Measurements from ENCODE around the gene PRSS37. TPM values are rescaled to one million over a fixed set of nuclear protein-coding genes. Genes with fewer than 3 reads are reported as not detected.
"Not testable (repeated sequence)": the region's sequence is repeated elsewhere in the genome, so short reads cannot be mapped to it uniquely, and the experiment has no call there.

The PRSS37 gene
- total RNA-seq, 2 experiments from 2014 or later = not detected

- no peaks in the 10 kb centered on the region for H3K36me3 Mint-ChIP-seq (ENCODE audit: low read depth)
- no peak overlapping the region for H3K4me3 Mint-ChIP-seq
- ChIA-PET CTCF (no interaction called here), POLR2A (no interaction called here)
- H3K27me3 Mint-ChIP-seq = no peaks in the 10 kb centered on the region
- no peaks in the 10 kb centered on the region for H3K9me3 Mint-ChIP-seq
- no peak overlapping the region for H3K27ac Mint-ChIP-seq
- H3K4me1 Mint-ChIP-seq = no peaks in the 10 kb centered on the region
- DNase-seq = no peak
Observed at GRCh38 chr7:141842904-141843303, 1.6 kb upstream of the PRSS37 start.

GRCh38 chr7:141840708-141841107, 577 bp downstream of the PRSS37 start:
- ChIA-PET POLR2A (no interaction called here), CTCF (no interaction called here)
- Mint-ChIP-seq H3K27me3 (no peaks in the 10 kb centered on the region), H3K4me3 (no peak overlapping the region), H3K36me3 (ENCODE audit: low read depth) (no peaks in the 10 kb centered on the region), H3K4me1 (no peaks in the 10 kb centered on the region), H3K9me3 (no peaks in the 10 kb centered on the region), H3K27ac (no peak overlapping the region)
- DNase-seq = no peak

- H3K36me3 Mint-ChIP-seq (ENCODE audit: low read depth) = no peaks in the 10 kb centered on the region
- no peak overlapping the region for H3K27ac Mint-ChIP-seq
- POLR2A ChIA-PET = no interaction called here
- CTCF ChIA-PET = no interaction called here
- H3K27me3 Mint-ChIP-seq = no peaks in the 10 kb centered on the region
- no peaks in the 10 kb centered on the region for H3K9me3 Mint-ChIP-seq
- no peak overlapping the region for H3K4me3 Mint-ChIP-seq
- no peak for DNase-seq
- H3K4me1 Mint-ChIP-seq = no peaks in the 10 kb centered on the region
Observed at GRCh38 chr7:141839256-141839655, 2.0 kb downstream of the PRSS37 start.

- POLR2A ChIA-PET = no interaction called here
- no peaks in the 10 kb centered on the region for H3K4me1 Mint-ChIP-seq
- no peaks in the 10 kb centered on the region for H3K36me3 Mint-ChIP-seq (ENCODE audit: low read depth)
- DNase-seq = no peak
- H3K4me3 Mint-ChIP-seq = no peak overlapping the region
- H3K27me3 Mint-ChIP-seq = no peaks in the 10 kb centered on the region
- H3K9me3 Mint-ChIP-seq = no peaks in the 10 kb centered on the region
- no peak overlapping the region for H3K27ac Mint-ChIP-seq
- CTCF ChIA-PET = no interaction called here
Observed at GRCh38 chr7:141838581-141838980, 2.7 kb downstream of the PRSS37 start.

- POLR2A ChIA-PET = no interaction called here
- H3K9me3 Mint-ChIP-seq = no peaks in the 10 kb centered on the region
- DNase-seq = no peak
Observed at GRCh38 chr7:141837683-141838082, 3.6 kb downstream of the PRSS37 start.

GRCh38 chr7:141822432-141822831, 18.9 kb downstream of the PRSS37 start:
- DNase-seq; H3K36me3 Mint-ChIP-seq (ENCODE audit: low read depth); POLR2A ChIA-PET; CTCF ChIA-PET; H3K4me3 Mint-ChIP-seq; H3K27ac Mint-ChIP-seq; H3K4me1 Mint-ChIP-seq; H3K27me3 Mint-ChIP-seq: not testable (repeated sequence)
- peaks cover 21% of the 10 kb centered on the region for H3K9me3 Mint-ChIP-seq

More at GRCh38 chr7:141837683-141838082, 3.6 kb downstream of the PRSS37 start:
- no peak overlapping the region for H3K4me3 Mint-ChIP-seq
- H3K36me3 Mint-ChIP-seq (ENCODE audit: low read depth) = no peaks in the 10 kb centered on the region
- H3K27me3 Mint-ChIP-seq = no peaks in the 10 kb centered on the region
- H3K4me1 Mint-ChIP-seq = no peaks in the 10 kb centered on the region
- CTCF ChIA-PET = interaction anchor here (1.0 kb wide), 1 partner anchor 52 kb away, joined by 3 read pairs; no protein-coding TSS in a partner anchor
- H3K27ac Mint-ChIP-seq = no peak overlapping the region

- ChIA-PET POLR2A (no interaction called here), CTCF (no interaction called here)
- no peaks in the 10 kb centered on the region for H3K4me1 Mint-ChIP-seq
- H3K4me3 Mint-ChIP-seq = no peak overlapping the region
- H3K27ac Mint-ChIP-seq = no peak overlapping the region
- H3K36me3 Mint-ChIP-seq (ENCODE audit: low read depth) = no peaks in the 10 kb centered on the region
- DNase-seq = no peak
- no peaks in the 10 kb centered on the region for H3K27me3 Mint-ChIP-seq
- peaks cover 21% of the 10 kb centered on the region for H3K9me3 Mint-ChIP-seq
Observed at GRCh38 chr7:141820067-141820466, 21.2 kb downstream of the PRSS37 start.

- CTCF ChIA-PET = no interaction called here
- Mint-ChIP-seq H3K9me3 (no peaks in the 10 kb centered on the region), H3K27ac (no peak overlapping the region), H3K4me3 (no peak overlapping the region), H3K27me3 (no peaks in the 10 kb centered on the region), H3K36me3 (ENCODE audit: low read depth) (no peaks in the 10 kb centered on the region), H3K4me1 (no peaks in the 10 kb centered on the region)
- no peak for DNase-seq
- POLR2A ChIA-PET = no interaction called here
Observed at GRCh38 chr7:141792526-141792925, 48.8 kb downstream of the PRSS37 start.

GRCh38 chr7:141789917-141790316, 51.4 kb downstream of the PRSS37 start, which contains the start of gene TAS2R5:
TSS of gene TAS2R5 (plus strand) at chr7:141790217. CDS start at chr7:141790362, 145 bp downstream.
- DNase-seq = no peak
- Mint-ChIP-seq H3K27me3 (no peaks in the 10 kb centered on the region), H3K4me1 (no peaks in the 10 kb centered on the region), H3K36me3 (ENCODE audit: low read depth) (no peaks in the 10 kb centered on the region), H3K27ac (no peak within 1 kb of the TSS), H3K4me3 (no peak within 1 kb of the TSS), H3K9me3 (no peaks in the 10 kb centered on the region)
- POLR2A ChIA-PET = no interaction called here
- CTCF ChIA-PET = interaction anchor here (0.9 kb wide), 1 partner anchor 135 kb away, joined by 3 read pairs; no protein-coding TSS in a partner anchor

- DNase-seq = no peak
- H3K4me1 Mint-ChIP-seq = no peaks in the 10 kb centered on the region
- POLR2A ChIA-PET = no interaction called here
Observed at GRCh38 chr7:141788296-141788695, 53.0 kb downstream of the PRSS37 start.

More at GRCh38 chr7:141788296-141788695, 53.0 kb downstream of the PRSS37 start:
- CTCF ChIA-PET = interaction anchor here (0.9 to 1.2 kb wide), 2 partner anchors 16 to 134 kb away, joined by 3 to 4 read pairs; no protein-coding TSS in a partner anchor
- Mint-ChIP-seq H3K27me3 (no peaks in the 10 kb centered on the region), H3K27ac (no peak overlapping the region), H3K9me3 (no peaks in the 10 kb centered on the region), H3K36me3 (ENCODE audit: low read depth) (no peaks in the 10 kb centered on the region), H3K4me3 (no peak overlapping the region)

Other genes starting within 250 kb of the PRSS37 start
- 10 to 100 TPM; 24.5 to 24.9 TPM for gene DENND11, start 139.3 kb downstream of the PRSS37 start, total RNA-seq
- not detected for gene WEE2, start 133.1 kb downstream of the PRSS37 start, total RNA-seq
- 100 to 1,000 TPM; 124 to 125 TPM for gene SSBP1, start 103.1 kb downstream of the PRSS37 start, total RNA-seq
- 1 to 10 TPM in 1 of 2 experiments, under 1 TPM in 1; 0.73 to 1.5 TPM for gene TAS2R3, start 77.4 kb downstream of the PRSS37 start, total RNA-seq
- under 1 TPM; 0.65 to 0.73 TPM for gene TAS2R4, start 64.8 kb downstream of the PRSS37 start, total RNA-seq
- 1 to 10 TPM in 1 of 2 experiments, under 1 TPM in 1; 0.91 to 1.5 TPM for gene TAS2R5, start 51.3 kb downstream of the PRSS37 start, total RNA-seq
- gene OR9A4, start 74.9 kb upstream of the PRSS37 start, total RNA-seq = not detected
- gene CLEC5A, start 105.5 kb upstream of the PRSS37 start, total RNA-seq = not detected
- not detected for gene TAS2R38, start 132.3 kb upstream of the PRSS37 start, total RNA-seq
- gene MGAM, start 154.4 kb upstream of the PRSS37 start, total RNA-seq = under 1 TPM in 1 of 2 experiments, not detected in 1; 0.18 TPM